Endothelial cell of umbilical vein (primary cell): ENCODE results near the gene NR2C2.

ENCODE experiments used
- EZH2 ChIP-seq: IDR thresholded peaks from 2 replicates; pipeline ENCODE4 v1.6.1; 2012; ENCODE audit warnings: borderline replicate concordance, low read depth, mild to moderate bottlenecking, moderate library complexity, low read length, inconsistent platforms; ENCODE audit not compliant: severe bottlenecking
- MYC ChIP-seq: IDR thresholded peaks from one replicate; pipeline ENCODE4 v1.6.1; 2011; ENCODE audit warnings: mild to moderate bottlenecking, low read depth, low read length
- POLR2A ChIP-seq: IDR thresholded peaks from 2 replicates; pipeline ENCODE4 v1.6.1; 2012; ENCODE audit warnings: low read depth, mild to moderate bottlenecking, control low read depth, low read length
- POLR2AphosphoS5 ChIP-seq: IDR thresholded peaks from 2 replicates; pipeline ENCODE4 v1.6.1; 2012; ENCODE audit warnings: low read depth, mild to moderate bottlenecking, control low read depth, low read length, moderate library complexity; ENCODE audit not compliant: insufficient read depth
- TF ChIP-seq, protein P1 (sequence below), 2 donors: IDR thresholded peaks; 1 replicate in 1 of 2; 2 replicates in 1 of 2; pipeline ENCODE4 v1.5.1; 2011; ENCODE audit warnings: low read length in 2 of 2, mild to moderate bottlenecking in 2 of 2, moderate library complexity in 2 of 2, control low read depth in 1 of 2, inconsistent platforms in 1 of 2, low read depth in 1 of 2; ENCODE audit not compliant: insufficient read depth in 1 of 2; ENCODE audit errors: extremely low read depth in 1 of 2

DNA sequence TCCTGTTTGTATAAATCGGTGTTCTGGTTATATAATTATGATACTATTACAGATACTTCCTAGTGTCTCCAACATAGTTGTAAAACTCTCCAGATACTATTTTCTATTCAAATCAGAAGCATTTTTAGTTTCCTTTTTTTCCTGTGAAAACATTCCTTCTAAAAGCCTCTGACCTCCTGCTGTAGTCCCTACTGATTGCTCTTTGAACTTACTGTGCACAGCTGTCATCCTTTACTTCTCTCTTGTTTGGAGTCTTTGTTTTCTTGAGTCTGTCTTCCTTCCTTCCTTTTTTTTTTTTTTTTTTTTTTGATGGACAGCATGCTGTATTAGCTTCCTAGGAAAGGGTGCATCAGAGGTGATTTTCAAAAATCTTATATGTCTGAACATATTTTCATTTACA, 28.9 kb downstream of the NR2C2 start:
- no peak for TF ChIP-seq EZH2
- TF ChIP-seq, protein P1, sequence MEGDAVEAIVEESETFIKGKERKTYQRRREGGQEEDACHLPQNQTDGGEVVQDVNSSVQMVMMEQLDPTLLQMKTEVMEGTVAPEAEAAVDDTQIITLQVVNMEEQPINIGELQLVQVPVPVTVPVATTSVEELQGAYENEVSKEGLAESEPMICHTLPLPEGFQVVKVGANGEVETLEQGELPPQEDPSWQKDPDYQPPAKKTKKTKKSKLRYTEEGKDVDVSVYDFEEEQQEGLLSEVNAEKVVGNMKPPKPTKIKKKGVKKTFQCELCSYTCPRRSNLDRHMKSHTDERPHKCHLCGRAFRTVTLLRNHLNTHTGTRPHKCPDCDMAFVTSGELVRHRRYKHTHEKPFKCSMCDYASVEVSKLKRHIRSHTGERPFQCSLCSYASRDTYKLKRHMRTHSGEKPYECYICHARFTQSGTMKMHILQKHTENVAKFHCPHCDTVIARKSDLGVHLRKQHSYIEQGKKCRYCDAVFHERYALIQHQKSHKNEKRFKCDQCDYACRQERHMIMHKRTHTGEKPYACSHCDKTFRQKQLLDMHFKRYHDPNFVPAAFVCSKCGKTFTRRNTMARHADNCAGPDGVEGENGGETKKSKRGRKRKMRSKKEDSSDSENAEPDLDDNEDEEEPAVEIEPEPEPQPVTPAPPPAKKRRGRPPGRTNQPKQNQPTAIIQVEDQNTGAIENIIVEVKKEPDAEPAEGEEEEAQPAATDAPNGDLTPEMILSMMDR (IDR thresholded peaks at IDR 0.05; ENCODE audit: extremely low read depth in 1 of 2, insufficient read depth in 1 of 2, low read depth in 1 of 2, low read length in 2 of 2) = no peak
- no peak for TF ChIP-seq POLR2A
- no peak for TF ChIP-seq POLR2AphosphoS5
- no peak for TF ChIP-seq MYC
